ENCODE data around the gene ACY1. TPM values are rescaled to one million over a fixed set of nuclear protein-coding genes. Genes with fewer than 3 reads are reported as not detected.

Gene ACY1
- total RNA-seq, 4 donors from 2014 or later, result 165 to 426 (median 250) TPM

DNA sequence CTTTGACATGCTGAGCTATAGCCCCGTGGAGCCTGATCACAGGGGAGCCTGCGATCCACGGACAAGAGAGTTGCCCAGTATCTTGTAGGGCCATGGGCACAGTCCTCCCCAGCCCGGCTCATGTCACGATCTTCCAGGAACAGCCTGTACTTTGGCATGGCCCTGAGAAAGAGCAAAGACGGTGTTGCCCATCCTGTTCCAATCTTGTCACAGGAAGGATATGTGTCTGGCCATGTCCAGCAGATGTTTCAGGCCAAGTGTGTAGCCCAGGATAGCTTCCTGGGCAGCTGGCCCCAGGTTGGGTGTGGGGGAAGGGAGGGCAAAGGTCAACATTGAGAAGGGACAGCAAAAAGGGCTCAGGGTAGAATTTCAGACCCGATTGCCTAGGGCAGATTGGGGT is 29.4 kb downstream of the ACY1 start:
- H3K27ac ChIP-seq, result no peak overlapping the region
- no peaks in the 10 kb centered on the region for H3K9me3 ChIP-seq
- intact Hi-C loops (cut with DNase I; ENCODE audit: low total_unique reads), result no loop called here
- H3K4me1 ChIP-seq, result no peaks in the 10 kb centered on the region
- H3K4me3 ChIP-seq, result no peak overlapping the region
- TF ChIP-seq, protein P1, sequence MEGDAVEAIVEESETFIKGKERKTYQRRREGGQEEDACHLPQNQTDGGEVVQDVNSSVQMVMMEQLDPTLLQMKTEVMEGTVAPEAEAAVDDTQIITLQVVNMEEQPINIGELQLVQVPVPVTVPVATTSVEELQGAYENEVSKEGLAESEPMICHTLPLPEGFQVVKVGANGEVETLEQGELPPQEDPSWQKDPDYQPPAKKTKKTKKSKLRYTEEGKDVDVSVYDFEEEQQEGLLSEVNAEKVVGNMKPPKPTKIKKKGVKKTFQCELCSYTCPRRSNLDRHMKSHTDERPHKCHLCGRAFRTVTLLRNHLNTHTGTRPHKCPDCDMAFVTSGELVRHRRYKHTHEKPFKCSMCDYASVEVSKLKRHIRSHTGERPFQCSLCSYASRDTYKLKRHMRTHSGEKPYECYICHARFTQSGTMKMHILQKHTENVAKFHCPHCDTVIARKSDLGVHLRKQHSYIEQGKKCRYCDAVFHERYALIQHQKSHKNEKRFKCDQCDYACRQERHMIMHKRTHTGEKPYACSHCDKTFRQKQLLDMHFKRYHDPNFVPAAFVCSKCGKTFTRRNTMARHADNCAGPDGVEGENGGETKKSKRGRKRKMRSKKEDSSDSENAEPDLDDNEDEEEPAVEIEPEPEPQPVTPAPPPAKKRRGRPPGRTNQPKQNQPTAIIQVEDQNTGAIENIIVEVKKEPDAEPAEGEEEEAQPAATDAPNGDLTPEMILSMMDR (IDR thresholded peaks at IDR 0.05), result no peak
- TF ChIP-seq POLR2AphosphoS5 (IDR thresholded peaks at IDR 0.05) (no peak), POLR2A (IDR thresholded peaks at IDR 0.05) (no peak), EP300 (IDR thresholded peaks at IDR 0.05; ENCODE audit: low read depth) (no peak)
- H3K27me3 ChIP-seq, result no peaks in the 10 kb centered on the region
- no peaks in the 10 kb centered on the region for H3K36me3 ChIP-seq
- WGBS, 2 donors (ENCODE audit: low coverage in 1 of 2), result 65 to 79% methylated on average over 3 to 7 of the region's 7 CpGs
- in situ Hi-C loops (cut with MboI; ENCODE audit: low pct_ligation_motif_present in 1 of 4, low pct_unique_long_range_greater_than_20kb in 1 of 4, low sequenced_read_pairs in 3 of 4), result loop anchor here in 2 of 4 donors (25.0 kb wide), 1 partner anchor 325 kb away; no protein-coding TSS in a partner anchor
- DNase-seq, result no peak

DNA sequence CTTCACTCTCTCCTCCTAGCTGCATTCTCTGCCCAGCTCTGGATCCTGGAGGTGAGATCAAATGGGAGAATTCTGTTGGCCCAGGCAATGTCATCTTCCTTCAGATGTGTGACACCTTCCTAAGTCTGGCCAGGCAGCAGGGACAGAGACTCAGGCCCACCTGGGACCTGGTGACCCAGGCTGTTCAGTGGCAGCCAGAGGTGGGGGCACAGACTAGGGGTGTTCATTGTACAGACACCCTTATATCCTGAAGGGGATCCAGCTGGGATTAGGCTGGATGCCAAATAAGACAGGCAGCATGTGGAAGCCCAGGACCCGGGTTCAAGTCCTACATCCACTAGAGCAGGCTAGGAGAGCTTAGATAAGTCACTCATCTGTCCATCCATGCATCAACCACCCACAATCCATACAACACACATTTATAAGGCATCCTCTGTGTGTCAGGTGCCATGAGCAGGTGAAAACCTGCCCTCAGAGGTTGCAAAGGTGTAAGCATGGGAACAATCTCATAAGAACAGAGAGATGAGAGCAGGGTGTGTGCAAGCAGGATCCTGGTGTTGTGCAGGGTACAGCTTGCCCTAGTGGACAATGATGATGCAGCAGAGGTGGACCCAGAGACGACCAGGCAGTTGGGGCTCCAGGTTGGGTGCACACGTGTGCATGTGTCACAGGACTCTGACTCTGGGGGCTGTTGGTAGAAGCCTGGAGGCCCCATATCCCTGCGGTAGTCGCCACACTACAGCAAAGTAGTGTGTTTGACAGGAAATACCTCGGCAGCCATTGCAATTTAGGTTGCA is 30.7 kb downstream of the ACY1 start:
- no peak overlapping the region for H3K4me3 ChIP-seq
- H3K27ac ChIP-seq, result no peak overlapping the region
- no peak for TF ChIP-seq POLR2AphosphoS5 (IDR thresholded peaks at IDR 0.05)
- no peak for TF ChIP-seq POLR2A (IDR thresholded peaks at IDR 0.05)
- TF ChIP-seq, protein P1 (IDR thresholded peaks at IDR 0.05), result no peak
- no peak for TF ChIP-seq EP300 (IDR thresholded peaks at IDR 0.05; ENCODE audit: low read depth)
- H3K36me3 ChIP-seq, result no peaks in the 10 kb centered on the region
- DNase-seq, result no peak
- in situ Hi-C loops (cut with MboI; ENCODE audit: low pct_ligation_motif_present in 1 of 4, low pct_unique_long_range_greater_than_20kb in 1 of 4, low sequenced_read_pairs in 3 of 4), result loop anchor here in 2 of 4 donors (25.0 kb wide), 1 partner anchor 323 kb away; no protein-coding TSS in a partner anchor
- intact Hi-C loops (cut with DNase I; ENCODE audit: low total_unique reads), result no loop called here
- H3K9me3 ChIP-seq, result no peaks in the 10 kb centered on the region
- 89% methylated on average over 6 of the region's 6 CpGs; no CpG with 5 or more reads in 1 of the 2 donors for WGBS, 2 donors (ENCODE audit: low coverage in 1 of 2)
- H3K27me3 ChIP-seq, result no peaks in the 10 kb centered on the region
- no peaks in the 10 kb centered on the region for H3K4me1 ChIP-seq

DNA sequence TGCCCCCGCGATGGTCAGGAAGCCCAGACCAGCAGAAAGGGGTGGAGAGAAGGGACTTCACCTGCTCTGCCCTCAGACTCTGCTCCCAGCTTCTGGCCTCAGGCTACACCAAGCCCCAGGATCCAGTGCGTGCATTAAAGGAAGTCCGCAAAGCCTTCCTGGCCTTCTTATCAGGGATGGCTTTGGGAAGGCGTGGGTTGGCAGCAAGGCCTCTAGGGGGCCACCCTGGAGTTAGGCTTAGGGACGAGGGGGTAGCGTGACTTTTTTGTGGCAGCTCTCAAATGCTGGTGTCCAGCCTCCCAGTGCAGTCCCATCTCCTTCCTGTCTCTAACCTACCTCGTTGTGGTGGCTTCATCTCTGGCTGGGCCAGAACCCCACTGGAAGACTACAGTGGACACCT is 31.3 kb downstream of the ACY1 start:
- no peak for DNase-seq
- TF ChIP-seq, protein P1 (IDR thresholded peaks at IDR 0.05), result no peak
- TF ChIP-seq EP300 (IDR thresholded peaks at IDR 0.05; ENCODE audit: low read depth) (no peak), POLR2AphosphoS5 (IDR thresholded peaks at IDR 0.05) (no peak), POLR2A (IDR thresholded peaks at IDR 0.05) (no peak)
- in situ Hi-C loops (cut with MboI; ENCODE audit: low pct_ligation_motif_present in 1 of 4, low pct_unique_long_range_greater_than_20kb in 1 of 4, low sequenced_read_pairs in 3 of 4), result loop anchor here in 2 of 4 donors (25.0 kb wide), 1 partner anchor 323 kb away; no protein-coding TSS in a partner anchor
- no peaks in the 10 kb centered on the region for H3K9me3 ChIP-seq
- intact Hi-C loops (cut with DNase I; ENCODE audit: low total_unique reads), result no loop called here
- H3K4me3 ChIP-seq, result no peak overlapping the region
- H3K27me3 ChIP-seq, result no peaks in the 10 kb centered on the region
- no peaks in the 10 kb centered on the region for H3K4me1 ChIP-seq
- no peaks in the 10 kb centered on the region for H3K36me3 ChIP-seq
- no peak overlapping the region for H3K27ac ChIP-seq
- WGBS, 2 donors (ENCODE audit: low coverage in 1 of 2), result 70% methylated on average over 4 of the region's 8 CpGs; no CpG with 5 or more reads in 1 of the 2 donors

DNA sequence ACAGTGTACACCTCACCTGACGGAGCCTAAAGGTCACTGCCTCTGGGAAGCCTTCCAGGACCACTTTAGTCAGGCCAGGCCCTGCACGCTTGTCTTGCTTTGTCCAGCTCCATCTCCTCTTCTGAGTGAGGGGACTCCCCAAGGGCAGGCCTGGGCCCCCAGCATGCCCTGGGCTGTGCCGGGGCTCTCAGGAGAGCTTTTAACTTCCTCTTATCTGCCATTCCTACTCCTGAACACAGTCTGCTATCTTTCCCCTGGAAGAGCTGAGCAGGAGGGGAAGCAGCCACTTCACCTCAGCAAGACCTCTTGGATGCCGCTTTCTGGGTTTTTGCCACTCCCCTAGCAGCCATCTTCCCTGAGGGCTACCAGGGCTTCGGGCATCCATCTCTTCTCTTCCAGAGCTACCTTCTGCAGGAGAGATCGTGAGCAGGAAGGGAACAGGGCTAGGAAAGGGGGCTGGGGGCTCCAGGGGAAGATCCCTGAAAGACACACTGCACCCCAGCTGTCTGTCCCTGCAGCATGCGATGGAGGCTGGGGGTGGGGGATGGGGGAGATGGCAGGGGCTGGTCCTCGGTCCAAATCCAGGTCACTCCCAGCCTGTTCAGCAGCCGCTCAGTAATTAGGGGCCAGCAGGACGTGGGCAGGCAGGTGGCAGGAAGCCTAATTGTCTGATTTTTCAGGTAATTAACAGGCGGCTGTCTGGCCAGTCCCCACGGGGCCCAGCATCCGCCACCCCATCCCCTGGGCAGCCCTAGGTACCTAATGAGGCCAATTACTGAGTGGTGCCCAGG is 32.3 kb downstream of the ACY1 start:
- Histone ChIP-seq H3K36me3 (no peaks in the 10 kb centered on the region), H3K4me1 (no peaks in the 10 kb centered on the region), H3K9me3 (no peaks in the 10 kb centered on the region), H3K27me3 (no peaks in the 10 kb centered on the region), H3K27ac (no peak overlapping the region), H3K4me3 (no peak overlapping the region)
- intact Hi-C loops (cut with DNase I; ENCODE audit: low total_unique reads) (no loop called here), in situ Hi-C loops (cut with MboI; ENCODE audit: low pct_ligation_motif_present in 1 of 4, low pct_unique_long_range_greater_than_20kb in 1 of 4, low sequenced_read_pairs in 3 of 4) (loop anchor here in 2 of 4 donors (25.0 kb wide), 1 partner anchor 322 kb away; no protein-coding TSS in a partner anchor)
- TF ChIP-seq, protein P1 (IDR thresholded peaks at IDR 0.05), result no peak
- TF ChIP-seq POLR2AphosphoS5 (IDR thresholded peaks at IDR 0.05), result no peak
- no peak for TF ChIP-seq POLR2A (IDR thresholded peaks at IDR 0.05)
- no peak for TF ChIP-seq EP300 (IDR thresholded peaks at IDR 0.05; ENCODE audit: low read depth)
- DNase-seq, result no peak
- WGBS, 2 donors (ENCODE audit: low coverage in 1 of 2), result 77% methylated on average over 12 of the region's 13 CpGs; no CpG with 5 or more reads in 1 of the 2 donors
